HepG2 (cell line): ENCODE data around the gene FBXW12. TPM values are rescaled to one million over a fixed set of nuclear protein-coding genes. Genes with fewer than 3 reads are reported as not detected.

Source experiments
- ATAC-seq: fragments of 200-7000 bp; cut with Tn5 transposase; 3 replicates; pipeline ENCODE4 v1.9.1; 2020; ENCODE audit warnings: mild to moderate bottlenecking, moderate library complexity
- BruUV-seq: library from RNA; stranded (reverse); fragments of 400-500 nt; replicated peaks from 2 replicates; lab custom pipeline; 2021; lab: Mats Ljungman, UMichigan
- CTCF ChIA-PET: fragments of 300-600 bp; formaldehyde crosslinking; extraction: SDS; loops from one replicate; lab custom pipeline; 2021; ENCODE audit warnings: low total read pairs, inconsistent platforms, low intra/inter-chr PET ratio; lab: Yijun Ruan, JAX
- POLR2A ChIA-PET: fragments of 350-600 bp; sonication (Branson Sonifier 250); formaldehyde crosslinking; loops from one replicate; lab custom pipeline; 2020; ENCODE audit warnings: antibody characterized with exemption, inconsistent platforms; lab: Yijun Ruan, JAX
- DNase-seq: peaks from one replicate; pipeline ENCODE4 v3.0.0-alpha.2; 2015; ENCODE audit warnings: low spot score
- FAIRE-seq: peaks from 3 replicates; lab custom pipeline; 2011; peaks lifted over from hg19 to GRCh38; lab: Jason Lieb, UNC
- H2AFZ ChIP-seq: one replicate; pipeline ENCODE4 v1.6.1; 2011; ENCODE audit warnings: low read length, inconsistent platforms
- H3K27ac ChIP-seq: fragments of 300-600 bp; 3 replicates; pipeline ENCODE4 v1.8.0; 2011; ENCODE audit warnings: mixed run types, mild to moderate bottlenecking, mixed read lengths, low read length, inconsistent platforms; ENCODE audit not compliant: insufficient read depth; ENCODE audit errors: extremely low read length
- H3K27me3 ChIP-seq, 2 experiments: fragments of 200-600 bp in 1 of 2; 2 replicates in 1 of 2; 3 replicates in 1 of 2; pipeline versions ENCODE4 v1.6.0 to v1.8.0; 2011; ENCODE audit warnings: low read length in 2 of 2, mild to moderate bottlenecking in 2 of 2, moderate library complexity in 2 of 2, inconsistent platforms in 1 of 2; ENCODE audit not compliant: insufficient read depth in 2 of 2, control insufficient read depth in 1 of 2
- H3K36me3 ChIP-seq, 2 experiments: fragments of 200-600 bp in 1 of 2; replicated peaks in 1 of 2; 2 replicates in 1 of 2; 3 replicates in 1 of 2; pipeline versions ENCODE4 v1.5.1 to v1.8.0; 2011; ENCODE audit warnings: low read length in 2 of 2, inconsistent platforms in 1 of 2; ENCODE audit not compliant: insufficient read depth in 2 of 2, control insufficient read depth in 1 of 2
- H3K4me1 ChIP-seq: 2 replicates; pipeline ENCODE4 v1.5.1; 2012; ENCODE audit warnings: low read length, inconsistent platforms; ENCODE audit not compliant: insufficient read depth
- H3K4me2 ChIP-seq: 2 replicates; pipeline ENCODE4 v1.6.0; 2011; ENCODE audit warnings: low read depth, low read length, inconsistent platforms
- H3K4me3 ChIP-seq, 3 experiments: fragments of 200-600 bp in 1 of 3; sonication (generic), shearing (Covaris generic) in 1 of 3; replicated peaks in 1 of 3; 2 replicates each; pipeline ENCODE4 v1.5.1; 2011 to 2016; ENCODE audit warnings: low read length in 3 of 3, inconsistent platforms in 2 of 3, low read depth in 2 of 3, mild to moderate bottlenecking in 2 of 3, control low read depth in 1 of 3, mixed read lengths in 1 of 3; ENCODE audit not compliant: insufficient read depth in 1 of 3
- H3K79me2 ChIP-seq: one replicate; pipeline ENCODE4 v1.6.1; 2011; ENCODE audit warnings: low read length, inconsistent platforms; ENCODE audit not compliant: insufficient read depth
- H3K9ac ChIP-seq: 2 replicates; pipeline ENCODE4 v1.6.0; 2011; ENCODE audit warnings: mild to moderate bottlenecking, low read depth, low read length, inconsistent platforms; ENCODE audit not compliant: insufficient read depth
- H3K9me3 ChIP-seq: 2 replicates; pipeline ENCODE4 v1.5.1; 2012; ENCODE audit warnings: mild to moderate bottlenecking, low read length
- H4K20me1 ChIP-seq: 2 replicates; pipeline ENCODE4 v1.6.0; 2011; ENCODE audit warnings: inconsistent platforms, mild to moderate bottlenecking, low read length, moderate library complexity; ENCODE audit not compliant: insufficient read depth
- AFF4 ChIP-seq: sonication (generic); formaldehyde crosslinking; IDR thresholded peaks from 2 replicates; pipeline ENCODE4 v1.4.0; 2020; ENCODE audit warnings: missing genetic modification reagents
- CENPX ChIP-seq: sonication (generic); formaldehyde crosslinking; IDR thresholded peaks from 2 replicates; pipeline ENCODE4 v1.9.0; 2021; ENCODE audit warnings: mild to moderate bottlenecking, missing genetic modification reagents, moderate library complexity
- ETV5 ChIP-seq: IDR thresholded peaks from 2 replicates; pipeline ENCODE4 v1.6.1; 2018; ENCODE audit warnings: missing biosample characterization, missing genetic modification reagents, inconsistent platforms, borderline replicate concordance
- RARG ChIP-seq: sonication (generic); formaldehyde crosslinking; IDR thresholded peaks from 2 replicates; pipeline ENCODE4 v1.4.0; 2020; ENCODE audit warnings: low read depth, mild to moderate bottlenecking, missing genetic modification reagents
- REPIN1 ChIP-seq: sonication (generic); formaldehyde crosslinking; IDR thresholded peaks from 2 replicates; pipeline ENCODE4 v1.8.0; 2022; ENCODE audit warnings: missing genetic modification reagents, low read depth, mild to moderate bottlenecking, borderline replicate concordance
- SIN3A ChIP-seq: IDR thresholded peaks from 2 replicates; pipeline ENCODE4 v1.6.1; 2011; ENCODE audit warnings: low read depth, mild to moderate bottlenecking, control low read depth, low read length, borderline replicate concordance
- ZMYM4 ChIP-seq: sonication (generic); formaldehyde crosslinking; IDR thresholded peaks from 2 replicates; pipeline ENCODE4 v1.8.1; 2023; ENCODE audit warnings: mild to moderate bottlenecking, missing genetic modification reagents
- ZNF768 ChIP-seq: sonication (generic); formaldehyde crosslinking; IDR thresholded peaks from 2 replicates; pipeline ENCODE4 v1.4.0; 2020; ENCODE audit warnings: missing genetic modification reagents
- WGBS: methylation state at CpG from one replicate; pipeline ENCODE4 v1.1.6; 2017; ENCODE audit warnings: low lambda C conversion rate; 5-methylcytosine and 5-hydroxymethylcytosine counted together
- in situ Hi-C: cut with HindIII; loops from 2 replicates; pipeline ENCODE4 v1.10.0; 2017; ENCODE audit warnings: low pct_unique_long_range_greater_than_20kb; ENCODE audit not compliant: extremely low pct_ligation_motif_present
- intact Hi-C: fragments of 100-400 bp; cut with micrococcal nuclease; formaldehyde crosslinking; loops from one replicate; pipeline ENCODE4 v1.10.0; 2022; ENCODE audit not compliant: unreplicated experiment
- polyA plus RNA-seq, 8 experiments: library from polyadenylated mRNA; depleted of rRNA in 3 of 8; stranded (reverse) in 7 of 8; unstranded in 1 of 8; fragments of >200 nt; fragmentation: Illumina TruSeq in 4 of 8; extraction: Trizol in 4 of 8; gene quantifications; 2 replicates each; pipeline versions ENCODE4 v1.2.1 to v1.2.3, GENCODE V29; 2011 to 2016; ENCODE audit warnings: low read depth in 4 of 8, missing spikeins in 1 of 8, mixed read lengths in 1 of 8; ENCODE audit not compliant: insufficient read depth in 1 of 8
- total RNA-seq, 5 experiments: library from RNA; depleted of rRNA; stranded (reverse); fragments of >200 nt; fragmentation: Illumina TruSeq; extraction: Trizol; gene quantifications; 2 replicates each; pipeline ENCODE4 v1.2.3, GENCODE V29; 2016; ENCODE audit warnings: low read depth in 1 of 5

The FBXW12 gene
- total and polyA plus RNA-seq, 2 of the 13 experiments (the other 11 are each of a cell fraction or from before 2014, with no cell fraction given), result not detected

- TF ChIP-seq RARG (CRISPR knock-in tag), result no peak
- TF ChIP-seq CENPX, result no peak
- TF ChIP-seq ZNF768 (CRISPR knock-in tag), result 0 out of 2 replicates have a peak, but pooled peaks have one; percentile 18
- TF ChIP-seq ETV5 (CRISPR knock-in tag), result no peak
- TF ChIP-seq AFF4, result no peak
- no peak for TF ChIP-seq REPIN1 (CRISPR knock-in tag)
- TF ChIP-seq, all 625 proteins: peak for 5
These were observed 62.7 kb downstream of the FBXW12 start (continued) for GRCh38 chr3:48434591-48435222.

GRCh38 chr3:48435223-48435595, 63.2 kb downstream of the FBXW12 start:
- H3K36me3 ChIP-seq, result peaks cover 1 to 4% of the 10 kb centered on the region in 2 experiments; a peak in 3 of 5 replicates
- BruUV-seq, result no TSS peak
- CTCF ChIA-PET, result interaction anchor here (1.2 to 5.7 kb wide), 9 partner anchors 9 to 241 kb away, joined by 5 to 117 read pairs (median 16); no protein-coding TSS in a partner anchor
- H3K4me3 ChIP-seq, result no peak overlapping the region
- no peaks in the 10 kb centered on the region for H3K9me3 ChIP-seq
- FAIRE-seq (no peak), DNase-seq (no peak), ATAC-seq (no peak)
- no peak overlapping the region for H3K27ac ChIP-seq
- POLR2A ChIA-PET, result interaction anchor here (1.2 to 2.9 kb wide), 9 partner anchors 9 to 161 kb away, joined by 4 to 59 read pairs (median 14); partner anchors contain the start of gene ATRIP
- no peak overlapping the region for H2AFZ ChIP-seq
- H3K9ac ChIP-seq, result no peak overlapping the region
- H3K4me2 ChIP-seq, result no peak overlapping the region
- H3K4me1 ChIP-seq, result peaks cover 80% of the 10 kb centered on the region
- intact Hi-C loops (no loop called here), in situ Hi-C loops (loop anchor here (5.0 kb wide), 3 partner anchors 33 to 203 kb away; no protein-coding TSS in a partner anchor)
- peaks cover 12% of the 10 kb centered on the region for H3K79me2 ChIP-seq
- 100% methylated on average over 4 of the region's 4 CpGs for WGBS
- TF ChIP-seq SIN3A, result 0 out of 2 replicates have a peak, but pooled peaks have one; percentile 19
- TF ChIP-seq ZMYM4 (CRISPR knock-in tag), result no peak
- H3K27me3 ChIP-seq, result no peaks in the 10 kb centered on the region; a peak in 1 of 5 replicates
- no peaks in the 10 kb centered on the region for H4K20me1 ChIP-seq
